Vagina (tissue), 2 donors: ENCODE data around the gene GAB2. TPM values are rescaled to one million over a fixed set of nuclear protein-coding genes. Genes with fewer than 3 reads are reported as not detected.
"Not testable (repeated sequence)": the region's sequence is repeated elsewhere in the genome, so short reads cannot be mapped to it uniquely, and the experiment has no call there.

Experiments used
- DNase-seq, 2 donors: peaks; one replicate each; pipeline ENCODE4 v3.0.0-alpha.2; 2017; ENCODE audit errors: extremely low spot score in 2 of 2
- H3K27ac ChIP-seq: fragments of 200-600 bp; sonication (generic); one replicate; pipeline ENCODE4 v1.5.1; 2019
- H3K27me3 ChIP-seq: fragments of 200-600 bp; sonication (generic); one replicate; pipeline ENCODE4 v1.5.1; 2019
- H3K36me3 ChIP-seq, 2 donors: fragments of 200-600 bp; sonication (generic); one replicate each; pipeline ENCODE4 v1.5.1; 2017 to 2019
- H3K4me1 ChIP-seq: fragments of 200-600 bp; sonication (generic); one replicate; pipeline ENCODE4 v1.5.1; 2019
- H3K4me3 ChIP-seq, 2 donors: fragments of 200-600 bp; sonication (generic); 1 replicate in 1 of 2; 2 replicates in 1 of 2; pipeline ENCODE4 v1.5.1; 2016 to 2019
- H3K9me3 ChIP-seq: fragments of 200-600 bp; sonication (generic); one replicate; pipeline ENCODE4 v1.5.1; 2019
- POLR2A ChIP-seq, 2 donors: fragments of 450-650 bp; IDR thresholded peaks; one replicate each; pipeline ENCODE4 v1.6.1; 2017; ENCODE audit warnings: antibody characterized with exemption in 2 of 2, mild to moderate bottlenecking in 2 of 2, moderate library complexity in 2 of 2
- POLR2AphosphoS5 ChIP-seq, 2 donors: sonication (generic); formaldehyde crosslinking; IDR thresholded peaks; one replicate each; pipeline ENCODE4 v1.9.0; 2017; ENCODE audit warnings: antibody characterized with exemption in 2 of 2, mild to moderate bottlenecking in 2 of 2, low read depth in 1 of 2; ENCODE audit not compliant: insufficient read depth in 1 of 2
- intact Hi-C: fragments of 100-400 bp; cut with DNase I; formaldehyde crosslinking; loops from one replicate; pipeline ENCODE4 v1.15.1; 2023
- total RNA-seq: library from RNA; depleted of rRNA; stranded (reverse); fragments of >200 nt; gene quantifications from one replicate; pipeline ENCODE4 v1.2.3, GENCODE V29; 2016
- TF ChIP-seq, protein P1 (sequence below), 3 experiments: fragments of 450-650 bp in 2 of 3; fragments of 200-600 bp in 1 of 3; sonication (generic) in 1 of 3; IDR thresholded peaks; one replicate each; pipeline ENCODE4 v1.5.1; 2017 to 2019; ENCODE audit warnings: antibody characterized with exemption in 3 of 3, mild to moderate bottlenecking in 2 of 3, moderate library complexity in 2 of 3

The GAB2 gene
- total RNA-seq, 1 donor from 2014 or later: 24.6 TPM

DNA sequence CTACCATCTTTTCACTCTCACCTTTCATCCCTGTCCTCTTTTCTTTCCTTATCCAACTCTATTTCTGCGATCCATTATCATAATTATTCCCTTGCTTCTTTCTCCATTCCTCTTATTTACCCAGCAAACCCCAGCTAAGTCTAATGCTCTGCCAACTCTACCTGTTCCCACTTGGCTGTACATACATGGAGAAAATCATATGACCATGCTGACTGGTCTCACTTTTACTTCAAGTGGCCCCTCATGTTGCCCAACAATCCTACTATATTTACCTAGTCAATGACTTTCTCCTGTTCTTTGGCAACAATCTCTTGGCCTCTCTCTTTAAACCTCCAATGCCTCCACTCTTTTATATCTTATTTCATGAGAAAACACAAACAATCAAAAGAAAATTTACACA lies 134.8 kb downstream of the GAB2 start:
- Histone ChIP-seq H3K27ac (no peak overlapping the region), H3K4me3 (no peak overlapping the region), H3K36me3 (no peaks in the 10 kb centered on the region), H3K9me3 (no peaks in the 10 kb centered on the region), H3K27me3 (no peaks in the 10 kb centered on the region), H3K4me1 (no peaks in the 10 kb centered on the region)
- TF ChIP-seq POLR2AphosphoS5 (IDR thresholded peaks at IDR 0.05; ENCODE audit: insufficient read depth in 1 of 2, low read depth in 1 of 2) (no peak), POLR2A (IDR thresholded peaks at IDR 0.05) (no peak)
- TF ChIP-seq, protein P1, sequence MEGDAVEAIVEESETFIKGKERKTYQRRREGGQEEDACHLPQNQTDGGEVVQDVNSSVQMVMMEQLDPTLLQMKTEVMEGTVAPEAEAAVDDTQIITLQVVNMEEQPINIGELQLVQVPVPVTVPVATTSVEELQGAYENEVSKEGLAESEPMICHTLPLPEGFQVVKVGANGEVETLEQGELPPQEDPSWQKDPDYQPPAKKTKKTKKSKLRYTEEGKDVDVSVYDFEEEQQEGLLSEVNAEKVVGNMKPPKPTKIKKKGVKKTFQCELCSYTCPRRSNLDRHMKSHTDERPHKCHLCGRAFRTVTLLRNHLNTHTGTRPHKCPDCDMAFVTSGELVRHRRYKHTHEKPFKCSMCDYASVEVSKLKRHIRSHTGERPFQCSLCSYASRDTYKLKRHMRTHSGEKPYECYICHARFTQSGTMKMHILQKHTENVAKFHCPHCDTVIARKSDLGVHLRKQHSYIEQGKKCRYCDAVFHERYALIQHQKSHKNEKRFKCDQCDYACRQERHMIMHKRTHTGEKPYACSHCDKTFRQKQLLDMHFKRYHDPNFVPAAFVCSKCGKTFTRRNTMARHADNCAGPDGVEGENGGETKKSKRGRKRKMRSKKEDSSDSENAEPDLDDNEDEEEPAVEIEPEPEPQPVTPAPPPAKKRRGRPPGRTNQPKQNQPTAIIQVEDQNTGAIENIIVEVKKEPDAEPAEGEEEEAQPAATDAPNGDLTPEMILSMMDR (IDR thresholded peaks at IDR 0.05): no peak
- DNase-seq: no peak
- intact Hi-C loops: no loop called here

DNA sequence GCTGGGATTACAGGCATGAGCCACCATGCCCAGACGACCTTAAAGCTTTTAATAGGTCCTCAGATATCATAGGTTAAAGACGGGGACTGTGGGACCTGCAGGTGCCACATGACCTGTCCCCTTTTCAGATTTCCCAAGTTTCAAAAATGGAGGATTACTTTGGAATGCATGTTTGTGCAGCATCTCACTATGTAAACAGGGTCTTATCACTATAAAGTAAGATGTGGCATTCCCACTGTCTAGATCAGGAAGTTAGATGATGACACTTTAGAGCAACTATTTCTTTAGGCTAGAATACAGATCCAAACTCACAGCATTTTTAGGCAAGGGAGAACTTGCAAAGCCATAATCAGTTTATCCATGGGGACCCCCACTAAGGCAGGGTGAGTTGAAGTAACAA lies 136.1 kb downstream of the GAB2 start:
- no peak overlapping the region for H3K27ac ChIP-seq
- no peak overlapping the region for H3K4me3 ChIP-seq
- no peaks in the 10 kb centered on the region for H3K36me3 ChIP-seq
- intact Hi-C loops: no loop called here
- TF ChIP-seq, protein P1 (IDR thresholded peaks at IDR 0.05): no peak
- no peaks in the 10 kb centered on the region for H3K4me1 ChIP-seq
- DNase-seq: no peak
- H3K27me3 ChIP-seq: no peaks in the 10 kb centered on the region
- H3K9me3 ChIP-seq: no peaks in the 10 kb centered on the region

DNA sequence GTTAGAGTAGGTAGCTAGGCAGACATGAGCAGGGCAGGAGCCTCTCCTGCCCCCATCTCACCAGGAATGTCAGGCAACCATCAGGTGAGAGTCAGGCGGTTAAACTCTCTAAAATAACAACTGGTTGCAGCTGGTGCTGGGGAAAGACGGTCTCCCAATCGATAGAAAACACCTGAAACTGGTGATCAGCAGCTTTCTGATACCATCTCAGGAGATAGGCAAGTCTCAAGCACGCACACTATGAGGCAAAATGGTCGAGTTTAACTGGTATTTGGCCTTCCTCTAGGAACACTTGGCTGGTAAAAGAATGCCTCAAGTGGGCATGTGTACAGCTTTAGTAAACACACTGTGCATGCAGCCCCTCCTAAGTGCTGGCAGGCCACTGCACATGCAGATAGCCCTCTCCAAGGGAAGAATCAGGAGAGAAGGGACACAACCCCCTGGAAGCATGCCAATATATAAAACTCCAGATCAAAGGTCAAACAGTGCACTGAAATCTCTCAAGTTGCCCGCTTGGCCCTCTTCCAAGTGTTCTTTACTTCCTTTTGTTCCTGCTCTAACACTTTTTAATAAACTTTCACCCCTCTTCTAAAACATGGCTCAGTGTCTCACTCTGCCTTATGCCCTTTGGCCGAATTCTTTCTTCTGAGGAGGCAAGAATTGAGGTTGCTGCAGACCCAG lies 140.2 kb downstream of the GAB2 start:
- intact Hi-C loops: no loop called here
- H3K27me3 ChIP-seq: no peaks in the 10 kb centered on the region
- TF ChIP-seq, protein P1 (IDR thresholded peaks at IDR 0.05): no peak
- no peak for TF ChIP-seq POLR2AphosphoS5 (IDR thresholded peaks at IDR 0.05; ENCODE audit: insufficient read depth in 1 of 2, low read depth in 1 of 2)
- TF ChIP-seq POLR2A (IDR thresholded peaks at IDR 0.05): no peak
- no peak for DNase-seq
- H3K36me3 ChIP-seq: peaks cover 0 to 6% of the 10 kb centered on the region in 2 donors
- no peak overlapping the region for H3K4me3 ChIP-seq
- H3K9me3 ChIP-seq: no peaks in the 10 kb centered on the region
- H3K4me1 ChIP-seq: no peaks in the 10 kb centered on the region
- no peak overlapping the region for H3K27ac ChIP-seq

DNA sequence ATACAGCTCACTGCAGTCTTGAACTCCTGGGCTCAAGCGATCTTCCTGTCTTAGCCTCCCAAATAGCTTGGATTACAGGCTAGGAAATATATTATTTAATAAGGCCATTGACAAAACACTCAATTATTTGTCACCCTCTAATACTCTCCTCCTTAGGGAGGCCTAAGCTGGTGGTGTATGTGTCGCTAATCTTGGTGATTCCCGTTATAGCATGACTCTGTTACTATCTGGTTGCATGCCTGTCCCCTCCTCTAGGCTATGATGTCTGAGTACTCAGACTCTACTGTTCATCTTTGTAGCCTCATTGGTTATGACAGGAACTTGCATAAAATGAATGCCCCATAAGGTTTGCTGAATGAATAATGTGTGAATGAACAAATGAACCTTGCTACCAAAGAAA lies 141.3 kb downstream of the GAB2 start:
- H3K27ac ChIP-seq: no peak overlapping the region
- peaks cover 0 to 8% of the 10 kb centered on the region in 2 donors for H3K36me3 ChIP-seq
- no peak for TF ChIP-seq POLR2A (IDR thresholded peaks at IDR 0.05)
- TF ChIP-seq POLR2AphosphoS5 (IDR thresholded peaks at IDR 0.05; ENCODE audit: insufficient read depth in 1 of 2, low read depth in 1 of 2): no peak
- TF ChIP-seq, protein P1 (IDR thresholded peaks at IDR 0.05): no peak
- H3K9me3 ChIP-seq: no peaks in the 10 kb centered on the region
- intact Hi-C loops: no loop called here
- H3K4me1 ChIP-seq: no peaks in the 10 kb centered on the region
- H3K4me3 ChIP-seq: no peak overlapping the region
- no peaks in the 10 kb centered on the region for H3K27me3 ChIP-seq
- no peak for DNase-seq

DNA sequence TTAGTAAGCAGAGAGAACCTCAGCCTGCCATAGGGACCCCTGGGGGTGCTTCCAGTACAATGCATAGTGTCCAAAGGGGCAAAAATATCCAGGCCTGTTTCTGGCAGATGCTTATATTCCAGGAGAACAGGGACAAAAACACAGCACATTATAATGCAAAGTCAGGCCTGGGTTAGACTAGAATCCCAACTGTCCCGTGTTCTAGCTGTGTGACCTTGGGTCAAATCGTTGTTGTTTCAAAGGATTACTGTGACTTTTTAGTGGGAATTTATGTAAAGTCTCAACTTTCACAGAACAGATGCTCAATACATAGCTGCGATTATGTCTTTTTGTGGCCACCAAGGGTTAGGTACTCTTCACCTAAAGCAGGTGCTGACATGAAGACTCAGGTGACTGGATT lies 142.9 kb downstream of the GAB2 start:
- intact Hi-C loops: no loop called here
- H3K27me3 ChIP-seq: no peaks in the 10 kb centered on the region

DNA sequence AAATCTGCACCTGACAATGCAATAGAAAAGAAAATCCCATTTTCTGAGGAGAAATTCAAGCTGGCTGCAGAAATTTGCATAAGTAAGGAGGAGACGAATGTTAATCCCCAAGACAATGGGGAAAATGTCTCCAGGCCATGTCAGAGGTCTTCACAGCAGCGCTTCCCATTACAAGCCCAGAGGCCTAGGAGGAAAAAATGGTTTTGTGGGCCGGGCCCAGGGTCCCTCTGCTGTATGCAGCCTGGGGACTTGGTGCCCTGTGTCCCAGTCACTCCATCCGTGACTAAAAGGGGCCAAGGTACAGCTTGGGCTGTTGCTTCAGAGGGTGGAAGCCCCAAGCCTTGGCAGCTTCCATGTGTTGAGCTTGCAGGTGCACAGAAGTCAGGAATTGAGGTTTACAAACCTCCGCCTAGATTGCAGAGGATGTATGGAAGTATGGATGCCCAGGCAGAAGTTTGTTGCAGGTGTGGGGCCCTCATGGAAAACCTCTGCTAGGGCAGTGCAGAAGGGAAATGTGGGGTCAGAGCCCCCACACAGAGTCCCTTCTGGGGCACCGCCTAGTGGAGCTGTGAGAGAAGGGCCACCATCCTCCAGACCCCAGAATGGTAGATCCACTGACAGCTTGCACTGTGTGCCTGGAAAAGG lies 144.9 kb downstream of the GAB2 start:
- DNase-seq, H3K27me3 ChIP-seq, H3K27ac ChIP-seq, H3K9me3 ChIP-seq, H3K36me3 ChIP-seq, H3K4me1 ChIP-seq, H3K4me3 ChIP-seq, intact Hi-C loops: not testable (repeated sequence)

More for the DNA sequence above, 142.9 kb downstream of the GAB2 start:
- Histone ChIP-seq H3K4me3 (no peak overlapping the region), H3K27ac (no peak overlapping the region), H3K9me3 (no peaks in the 10 kb centered on the region), H3K36me3 (peaks cover 0 to 8% of the 10 kb centered on the region in 2 donors), H3K4me1 (no peaks in the 10 kb centered on the region)
- TF ChIP-seq, protein P1 (IDR thresholded peaks at IDR 0.05): no peak
- TF ChIP-seq POLR2A (IDR thresholded peaks at IDR 0.05): no peak
- TF ChIP-seq POLR2AphosphoS5 (IDR thresholded peaks at IDR 0.05; ENCODE audit: insufficient read depth in 1 of 2, low read depth in 1 of 2): no peak
- no peak for DNase-seq

DNA sequence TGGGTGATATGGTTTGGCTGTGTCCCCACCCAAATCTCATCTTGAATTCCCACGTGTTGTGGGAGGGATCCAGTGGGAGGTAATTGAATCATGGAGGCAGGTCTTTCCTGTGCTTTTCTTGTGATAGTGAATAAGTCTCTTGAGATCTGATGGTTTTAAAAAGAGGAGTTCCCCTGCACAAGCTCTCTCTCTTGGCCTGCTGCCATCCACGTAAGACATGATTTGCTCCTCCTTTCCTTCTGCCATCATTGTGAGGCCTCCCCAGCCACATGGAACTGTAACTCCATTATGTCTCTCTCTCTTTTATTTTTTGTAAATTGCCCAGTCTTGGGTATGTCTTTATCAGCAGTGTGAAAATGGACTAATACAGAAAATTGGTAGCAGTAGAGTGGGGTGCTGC lies 145.8 kb downstream of the GAB2 start:
- H3K36me3 ChIP-seq, H3K4me3 ChIP-seq, DNase-seq, H3K27ac ChIP-seq, H3K9me3 ChIP-seq, intact Hi-C loops, H3K4me1 ChIP-seq, H3K27me3 ChIP-seq: not testable (repeated sequence)
